K562 (cell line): ENCODE measurements around the gene ARID3A. TPM values are rescaled to one million over a fixed set of nuclear protein-coding genes. Genes with fewer than 3 reads are reported as not detected.
A peak's percentile ranks its signal among the peaks of the same experiment; 100 is the strongest.

Source experiments
- CBX8 ChIP-seq: fragments of 200-600 bp; sonication (generic); IDR thresholded peaks from 2 replicates; pipeline ENCODE4 v1.6.1; 2012; ENCODE audit warnings: borderline replicate concordance, mixed run types, low read depth, mild to moderate bottlenecking, moderate library complexity, mixed read lengths, low read length, control low read depth, inconsistent platforms; ENCODE audit not compliant: poor library complexity, severe bottlenecking; ENCODE audit errors: extremely low read depth
- CHD7 ChIP-seq: fragments of 200-600 bp; sonication (generic); IDR thresholded peaks from one replicate; pipeline ENCODE4 v1.6.1; 2012; ENCODE audit warnings: mild to moderate bottlenecking, low read depth, low read length, inconsistent platforms
- EGR1 ChIP-seq: fragments of 450-650 bp; conservative IDR thresholded peaks from 2 replicates; pipeline ENCODE4 v1.6.1; 2017; ENCODE audit warnings: mild to moderate bottlenecking
- EWSR1 ChIP-seq: fragments of 450-650 bp; IDR thresholded peaks from 2 replicates; pipeline ENCODE4 v1.6.1; 2018; ENCODE audit warnings: borderline replicate concordance, mild to moderate bottlenecking, low read depth, moderate library complexity; ENCODE audit not compliant: partially characterized antibody
- LEF1 ChIP-seq: fragments of 450-650 bp; IDR thresholded peaks from 2 replicates; pipeline ENCODE4 v1.6.1; 2016; ENCODE audit warnings: mild to moderate bottlenecking
- NCOR1 ChIP-seq: fragments of 450-650 bp; IDR thresholded peaks from 2 replicates; pipeline ENCODE4 v1.6.1; 2016; ENCODE audit warnings: mild to moderate bottlenecking, moderate library complexity
- NR3C1 ChIP-seq: sonication (generic); formaldehyde crosslinking; IDR thresholded peaks from 2 replicates; pipeline ENCODE4 v1.8.1; 2022; ENCODE audit warnings: missing genetic modification reagents
- THAP12 ChIP-seq: fragments of 250-450 bp; sonication (Bioruptor Pico); IDR thresholded peaks from 2 replicates; pipeline ENCODE4 v1.9.0; 2021; ENCODE audit warnings: mild to moderate bottlenecking, inconsistent platforms
- ZBTB33 ChIP-seq: sonication (generic); formaldehyde crosslinking; IDR thresholded peaks from 2 replicates; pipeline ENCODE4 v1.8.1; 2023; ENCODE audit warnings: mild to moderate bottlenecking, missing genetic modification reagents
- ZNF311 ChIP-seq: fragments of 250-450 bp; sonication (Bioruptor Pico); IDR thresholded peaks from 2 replicates; pipeline ENCODE4 v1.4.0; 2020; ENCODE audit warnings: mild to moderate bottlenecking, moderate library complexity
- polyA plus RNA-seq, 8 experiments: library from polyadenylated mRNA; depleted of rRNA in 4 of 8; stranded (reverse) in 5 of 8; unstranded in 3 of 8; fragments of >200 nt; fragmentation: Nextera tagmentation in 2 of 8; fragmentation: Illumina TruSeq in 1 of 8; extraction: Ambion mirVana in 2 of 8; extraction: Trizol in 1 of 8; gene quantifications; 2 replicates each; pipeline versions ENCODE4 v1.2.1 to v1.2.3, GENCODE V29; 2011 to 2014; ENCODE audit warnings: inconsistent platforms in 1 of 8, missing spikeins in 1 of 8
- total RNA-seq, 7 experiments: library from RNA; depleted of rRNA in 6 of 7; stranded (reverse); fragments of >200 nt in 6 of 7; fragmentation: Illumina TruSeq in 2 of 7; extraction: Trizol in 2 of 7; gene quantifications; 2 replicates each; pipeline versions ENCODE4 v1.2.1 to v1.2.3, GENCODE V29; 2011 to 2021; ENCODE audit warnings: low replicate concordance in 1 of 7

ARID3A gene
- total and polyA plus RNA-seq, 9 of the 15 experiments (the other 6 are each of a cell fraction or from before 2014, with no cell fraction given), result 1.4 to 118 (median 31.2) TPM

GRCh38 chr19:971795-972194 lies 46.0 kb downstream of the ARID3A start (continued):
- TF ChIP-seq CHD7 (no peak), EGR1 (no peak), ZBTB33 (peak; percentile 81), CBX8 (no peak), THAP12 (CRISPR knock-in tag) (no peak), ZNF311 (CRISPR knock-in tag) (no peak), NCOR1 (no peak), EWSR1 (no peak), LEF1 (no peak), NR3C1 (CRISPR knock-in tag) (no peak)
